ENCODE measurements around the gene CELA3B.
"Not testable (repeated sequence)": the region's sequence is repeated elsewhere in the genome, so short reads cannot be mapped to it uniquely, and the experiment has no call there.

Gene CELA3B

DNA sequence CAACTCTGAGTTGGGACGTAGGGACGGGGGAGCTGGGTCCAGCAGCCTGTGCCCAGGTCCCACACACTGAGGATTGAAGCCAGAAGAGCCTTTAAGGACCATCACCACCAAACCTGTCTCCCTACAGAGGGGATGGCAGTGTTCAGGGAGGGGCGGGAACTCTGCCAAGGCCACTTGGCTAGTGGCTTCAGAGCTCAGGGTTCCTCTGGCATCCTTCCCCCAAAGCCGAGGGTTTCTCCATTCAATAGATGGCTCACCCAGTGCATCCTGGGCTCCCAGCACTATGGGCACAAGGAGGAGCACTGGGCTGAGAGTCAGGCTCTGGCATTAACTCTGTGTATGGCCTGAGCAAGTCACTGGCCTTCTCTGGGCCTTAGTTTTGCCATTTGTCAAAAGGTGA, 4.4 kb downstream of the CELA3B start:
- DNase-seq: not testable (repeated sequence)

DNA sequence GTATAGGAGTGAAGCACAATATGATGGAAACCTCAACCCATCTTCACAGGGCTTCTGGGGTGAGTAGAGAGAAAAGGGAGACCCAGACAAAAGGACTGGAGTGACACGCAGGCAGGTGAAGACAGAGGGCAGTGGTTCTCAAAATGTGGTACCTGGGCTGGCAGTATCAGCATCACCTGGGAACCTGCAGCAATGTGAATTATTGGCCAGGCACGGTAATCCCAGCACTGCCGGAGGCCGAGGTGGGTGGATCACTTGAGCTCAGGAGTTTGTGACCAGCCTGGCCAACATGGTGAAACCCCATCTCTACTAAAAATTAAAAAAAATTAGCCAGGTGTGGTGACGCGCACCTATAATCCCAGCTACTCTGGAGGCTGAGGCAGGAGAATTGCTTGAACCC, 5.3 kb downstream of the CELA3B start:
- DNase-seq: not testable (repeated sequence)

DNA sequence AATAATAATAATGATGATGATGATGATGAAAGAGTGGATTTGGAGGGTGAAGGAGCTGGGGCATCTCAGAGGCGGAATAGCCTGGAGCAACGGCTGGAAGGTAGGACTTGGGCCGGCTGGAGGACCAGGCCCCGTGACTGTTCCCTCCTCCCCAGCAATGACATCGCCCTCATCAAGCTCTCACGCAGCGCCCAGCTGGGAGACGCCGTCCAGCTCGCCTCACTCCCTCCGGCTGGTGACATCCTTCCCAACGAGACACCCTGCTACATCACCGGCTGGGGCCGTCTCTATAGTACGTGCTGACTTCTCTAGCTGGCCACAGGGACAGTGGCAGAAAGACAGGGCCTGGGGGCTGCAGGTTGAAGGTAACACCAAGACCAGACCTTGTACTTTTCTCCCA, 6.7 kb downstream of the CELA3B start:
- not testable (repeated sequence) for DNase-seq

DNA sequence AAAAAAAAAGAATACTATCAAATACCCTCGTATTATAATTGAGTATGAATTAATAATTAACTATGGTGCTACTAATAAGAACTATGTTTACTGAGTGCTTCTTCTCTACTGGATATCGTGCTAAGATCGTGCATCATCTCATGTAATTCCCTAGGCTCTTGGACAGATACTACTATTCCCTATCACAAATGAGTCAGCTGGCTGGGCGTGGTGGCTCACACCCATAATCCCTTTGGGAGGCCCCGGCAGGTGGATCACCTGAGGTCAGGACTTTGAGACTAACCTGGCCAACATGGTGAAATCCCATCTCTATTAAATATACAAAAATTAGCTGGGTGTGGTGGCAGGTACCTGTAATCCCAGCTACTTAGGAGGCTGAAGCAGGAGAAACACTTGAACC, 9.1 kb downstream of the CELA3B start:
- DNase-seq: not testable (repeated sequence)

DNA sequence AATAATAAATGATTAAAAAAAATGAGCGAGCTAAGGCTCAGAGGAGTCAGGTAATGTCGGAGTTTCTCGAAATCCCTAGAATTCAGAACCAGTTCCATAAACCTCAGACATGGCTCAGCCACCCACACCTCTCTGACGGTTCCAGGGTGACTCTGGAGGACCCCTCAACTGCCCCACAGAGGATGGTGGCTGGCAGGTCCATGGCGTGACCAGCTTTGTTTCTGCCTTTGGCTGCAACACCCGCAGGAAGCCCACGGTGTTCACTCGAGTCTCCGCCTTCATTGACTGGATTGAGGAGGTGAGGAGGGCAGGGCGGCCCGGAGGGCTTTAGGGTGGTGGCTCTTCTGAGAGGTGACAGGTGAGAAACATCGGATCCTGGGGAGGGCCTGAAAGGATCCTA, 9.6 kb downstream of the CELA3B start:
- not testable (repeated sequence) for DNase-seq

DNA sequence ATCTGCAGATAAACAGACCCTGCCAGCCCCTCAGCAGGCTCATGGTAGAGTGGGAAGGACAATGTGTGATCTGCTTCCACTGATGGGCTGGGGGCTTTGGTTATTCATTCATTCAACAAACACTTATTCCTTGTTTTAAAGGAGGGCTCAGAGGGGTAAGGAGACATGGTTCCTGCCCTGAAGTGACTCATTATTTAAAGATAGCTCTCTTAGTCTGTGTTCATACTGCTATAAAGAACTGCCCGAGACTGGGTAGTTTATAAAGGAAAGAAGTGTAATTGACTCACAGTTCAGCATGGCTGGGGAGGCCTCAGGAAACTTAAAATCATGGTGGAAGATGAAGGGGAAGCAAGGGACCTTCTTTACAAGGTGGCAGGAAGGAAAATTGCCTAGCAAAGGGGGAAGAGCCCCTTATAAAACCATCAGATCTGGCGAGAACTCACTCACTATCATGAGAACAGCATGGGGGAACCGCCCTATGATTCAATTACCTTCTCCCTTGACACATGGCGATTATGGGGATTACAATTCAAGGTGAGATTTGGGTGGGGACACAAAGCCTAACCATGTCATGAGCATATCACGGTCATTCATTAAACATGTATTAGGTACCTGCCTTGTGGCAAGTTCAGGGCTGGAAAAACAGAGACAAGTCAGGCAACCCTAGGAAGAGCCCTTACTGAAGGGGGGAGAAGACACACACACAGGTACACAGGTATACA, 13.0 kb downstream of the CELA3B start:
- not testable (repeated sequence) for DNase-seq

DNA sequence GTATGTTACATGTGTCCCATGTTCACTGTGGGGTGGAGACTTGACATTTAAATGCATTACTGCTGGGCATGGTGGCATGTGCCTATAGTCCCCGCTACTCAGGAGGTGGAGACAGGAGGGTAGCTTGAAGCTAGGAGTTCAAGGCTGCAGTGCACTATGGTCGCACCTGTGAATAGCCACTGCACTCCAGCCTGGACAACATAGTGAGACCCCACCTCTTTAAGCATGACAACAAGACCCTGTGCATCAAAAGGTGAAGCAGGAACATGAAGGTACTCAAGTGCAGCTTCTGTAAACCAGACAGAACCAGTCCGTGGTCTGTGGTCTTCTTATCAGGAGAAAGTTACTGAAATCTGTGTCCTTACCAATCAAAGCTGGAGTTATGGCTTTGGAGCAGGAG, 15.4 kb downstream of the CELA3B start:
- DNase-seq: not testable (repeated sequence)

DNA sequence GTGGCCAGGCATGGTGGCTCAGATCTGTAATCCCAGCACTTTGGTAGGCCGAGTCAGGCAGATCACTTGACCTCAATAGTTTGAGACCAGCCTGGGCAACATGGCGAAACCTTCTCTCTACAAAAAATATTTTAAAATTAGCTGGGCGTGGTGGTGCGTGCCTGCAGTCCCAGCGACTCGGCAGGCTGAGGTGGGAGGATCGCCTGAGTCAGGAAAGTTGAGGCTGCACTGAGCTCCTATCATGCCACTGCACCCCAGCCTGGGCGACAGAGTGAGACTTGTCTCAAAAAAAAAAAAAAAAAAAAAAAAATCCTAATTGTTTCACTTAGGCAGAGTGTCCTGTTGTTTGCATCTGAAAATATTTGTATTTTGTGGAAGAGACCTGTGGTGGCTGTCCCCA, 17.9 kb downstream of the CELA3B start:
- not testable (repeated sequence) for DNase-seq

DNA sequence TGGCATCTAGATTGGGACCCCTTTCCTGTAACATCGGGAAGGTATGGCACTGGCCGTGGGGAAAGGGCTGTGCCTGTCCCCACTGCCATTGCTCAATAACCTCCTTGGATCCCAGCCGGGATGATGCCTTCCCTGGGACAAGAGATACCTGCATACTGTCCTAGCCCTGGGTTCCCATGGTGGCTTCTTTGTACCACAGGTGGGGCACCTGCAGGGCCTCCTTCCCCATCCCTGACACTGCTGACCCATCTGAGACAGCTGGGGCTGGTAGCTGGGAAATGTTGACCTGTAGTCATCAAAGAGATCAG, 19.8 kb downstream of the CELA3B start:
- not testable (repeated sequence) for DNase-seq

DNA sequence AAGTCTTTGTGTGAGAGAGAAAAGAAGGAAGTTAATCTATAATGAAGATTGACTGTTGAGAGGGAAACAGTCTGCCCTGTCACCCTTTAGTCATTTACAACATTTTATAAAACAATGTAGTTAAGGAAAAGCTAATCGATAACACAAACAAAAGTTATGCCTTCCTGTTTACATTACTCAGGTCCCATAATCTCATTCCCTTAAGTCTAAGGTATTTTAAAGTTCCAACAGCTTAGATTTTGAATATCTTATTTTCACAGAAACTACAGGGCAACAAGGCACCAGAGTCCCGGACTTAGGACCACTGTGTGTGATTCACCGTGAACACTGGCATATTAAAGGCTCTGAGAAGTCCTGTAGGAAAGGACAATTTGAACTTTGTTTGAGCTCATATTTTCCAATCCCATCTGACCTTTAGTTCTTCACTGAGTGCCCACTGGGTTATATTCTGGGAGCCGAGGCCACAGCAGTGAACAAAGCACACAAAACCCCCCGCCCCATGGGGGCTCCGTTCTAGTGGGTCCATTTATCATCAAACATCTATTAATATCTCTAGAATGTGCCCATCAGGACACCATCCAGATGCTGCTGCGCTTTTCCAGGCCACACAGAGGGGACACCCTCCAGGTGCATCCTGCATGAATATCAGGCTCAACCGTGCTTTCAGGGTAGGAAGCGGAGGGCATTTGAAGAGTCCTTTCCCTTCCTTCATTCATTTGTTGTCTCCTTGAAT, 21.2 kb downstream of the CELA3B start:
- DNase-seq: not testable (repeated sequence)

DNA sequence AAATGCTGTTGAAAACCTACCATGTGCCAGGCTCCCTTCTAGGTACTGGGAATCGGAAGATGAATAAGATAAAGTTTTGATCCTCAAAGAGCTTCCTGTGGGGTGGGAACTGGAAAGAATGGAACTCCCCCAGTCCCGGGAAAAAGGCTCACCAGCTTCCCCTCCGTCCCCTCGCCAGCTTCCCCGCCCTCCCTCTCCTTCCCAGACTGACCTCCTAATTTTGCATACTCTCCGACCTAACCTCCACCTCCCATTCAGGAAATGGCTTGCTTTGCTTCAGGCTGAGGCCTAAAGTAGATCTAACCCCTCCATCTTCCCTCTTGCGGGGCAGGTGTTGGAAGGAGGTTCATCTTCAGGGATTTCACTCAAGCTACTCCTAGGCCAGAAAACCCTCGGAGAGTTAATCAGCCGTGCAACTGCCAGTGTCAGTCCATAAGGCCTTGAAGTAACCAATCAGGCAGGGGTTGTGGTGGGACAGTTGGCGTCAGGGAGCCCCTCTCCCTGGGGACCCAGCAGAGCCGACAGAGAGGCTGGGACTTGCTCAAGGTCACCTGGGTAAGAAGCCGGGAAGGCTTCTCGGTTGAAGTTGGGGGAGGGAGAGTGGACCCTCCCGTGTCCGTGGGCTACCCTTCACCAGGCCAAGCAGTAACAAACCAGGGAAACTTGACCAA, 21.9 kb downstream of the CELA3B start:
- not testable (repeated sequence) for DNase-seq

DNA sequence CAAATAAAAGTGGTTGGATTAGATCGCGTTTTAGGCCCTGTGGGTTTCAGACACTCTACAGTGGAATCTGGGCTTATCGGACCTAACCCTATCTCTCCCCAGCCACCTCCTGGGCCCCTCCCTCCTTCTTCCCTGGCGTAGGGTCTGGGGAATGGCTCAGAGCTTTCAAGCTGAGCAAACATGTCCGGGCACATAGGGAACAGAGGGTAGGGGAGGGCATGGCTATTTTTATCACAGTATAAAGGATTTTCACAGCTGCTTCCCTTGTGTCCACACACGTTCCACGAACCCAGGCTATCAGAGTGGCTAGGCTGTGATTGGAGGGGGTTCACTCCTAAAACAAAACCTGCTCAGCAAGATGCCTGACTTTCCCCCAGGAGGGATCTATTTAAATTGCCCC, 22.8 kb downstream of the CELA3B start:
- DNase-seq: not testable (repeated sequence)

DNA sequence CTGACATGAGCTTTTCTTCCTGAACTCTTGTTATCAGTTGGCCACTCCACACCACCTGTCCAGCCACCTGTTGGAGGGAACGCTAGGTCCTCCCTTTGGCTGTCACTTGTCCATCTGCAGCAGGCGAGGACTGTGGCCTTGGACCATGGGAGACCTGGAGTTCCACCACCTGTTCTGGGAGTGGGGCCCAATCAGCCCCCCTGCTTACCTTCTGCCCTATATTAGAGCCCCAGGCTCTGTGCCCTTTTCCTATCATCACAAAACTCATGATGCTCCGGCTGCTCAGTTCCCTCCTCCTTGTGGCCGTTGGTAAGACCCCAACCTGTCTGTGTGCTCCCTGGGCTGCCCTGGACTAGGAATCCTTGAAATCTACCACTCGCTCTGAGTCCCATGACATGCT, 24.6 kb downstream of the CELA3B start, which contains the start of gene CELA3A:
CELA3A (plus strand) TSS at position 249 of the 400 bp plus-strand sequence; CDS start at position 267, 18 bp downstream.
- no peak for DNase-seq

DNA sequence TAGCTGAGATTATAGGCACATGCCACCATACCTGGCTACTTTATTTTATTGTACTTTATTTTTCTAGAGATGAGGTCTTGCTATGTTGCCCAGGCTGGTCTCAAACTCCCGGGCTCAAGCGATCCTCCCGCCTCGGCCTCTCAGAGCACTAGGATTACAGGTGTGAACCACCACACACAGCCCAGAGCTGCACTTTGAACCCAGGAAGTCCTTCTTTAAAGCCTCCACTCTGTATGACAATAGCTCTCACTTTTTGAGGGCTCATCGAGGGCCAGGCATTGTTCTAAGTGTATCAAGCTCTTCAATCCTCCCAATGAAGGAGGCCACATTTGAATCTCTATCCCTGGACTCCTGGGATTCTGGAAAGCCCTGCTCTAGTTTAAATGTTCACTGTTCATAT, 25.6 kb downstream of the CELA3B start:
- DNase-seq: not testable (repeated sequence)

DNA sequence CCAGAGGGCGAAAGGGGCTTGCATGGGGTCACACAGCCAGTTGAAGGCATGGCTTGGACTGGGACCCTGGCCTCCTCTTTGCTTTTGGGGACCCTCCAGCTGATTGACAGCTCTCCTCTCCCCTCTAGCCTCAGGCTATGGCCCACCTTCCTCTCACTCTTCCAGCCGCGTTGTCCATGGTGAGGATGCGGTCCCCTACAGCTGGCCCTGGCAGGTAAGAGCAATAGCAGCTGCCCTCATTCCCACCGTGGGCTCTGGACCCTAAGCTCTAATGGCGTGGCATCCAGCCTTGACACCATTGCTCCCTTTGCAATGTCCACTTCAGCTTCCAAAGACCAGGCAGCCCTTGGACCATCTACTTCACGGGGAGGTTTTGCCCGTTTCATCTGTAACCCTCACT, 26.1 kb downstream of the CELA3B start:
- not testable (repeated sequence) for DNase-seq

DNA sequence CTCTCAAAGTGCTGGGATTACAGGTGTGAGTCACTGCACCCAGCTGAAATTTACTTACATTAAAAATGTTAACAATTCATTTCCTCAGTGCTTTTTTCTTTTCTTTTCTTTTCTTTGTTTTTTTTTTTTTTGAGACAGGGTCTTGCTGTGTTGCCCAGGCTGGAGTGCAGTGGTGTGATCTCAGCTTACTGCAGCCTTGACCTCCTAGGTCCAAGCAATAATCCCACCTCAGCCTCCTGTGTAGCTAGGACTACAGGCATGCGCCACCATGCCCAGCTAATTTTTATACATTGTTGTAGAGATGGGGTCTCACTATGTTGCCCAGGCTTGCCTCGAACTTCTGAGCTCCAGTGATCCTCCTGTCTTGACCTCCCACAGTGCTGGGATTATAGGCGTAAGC, 27.1 kb downstream of the CELA3B start:
- DNase-seq: not testable (repeated sequence)

DNA sequence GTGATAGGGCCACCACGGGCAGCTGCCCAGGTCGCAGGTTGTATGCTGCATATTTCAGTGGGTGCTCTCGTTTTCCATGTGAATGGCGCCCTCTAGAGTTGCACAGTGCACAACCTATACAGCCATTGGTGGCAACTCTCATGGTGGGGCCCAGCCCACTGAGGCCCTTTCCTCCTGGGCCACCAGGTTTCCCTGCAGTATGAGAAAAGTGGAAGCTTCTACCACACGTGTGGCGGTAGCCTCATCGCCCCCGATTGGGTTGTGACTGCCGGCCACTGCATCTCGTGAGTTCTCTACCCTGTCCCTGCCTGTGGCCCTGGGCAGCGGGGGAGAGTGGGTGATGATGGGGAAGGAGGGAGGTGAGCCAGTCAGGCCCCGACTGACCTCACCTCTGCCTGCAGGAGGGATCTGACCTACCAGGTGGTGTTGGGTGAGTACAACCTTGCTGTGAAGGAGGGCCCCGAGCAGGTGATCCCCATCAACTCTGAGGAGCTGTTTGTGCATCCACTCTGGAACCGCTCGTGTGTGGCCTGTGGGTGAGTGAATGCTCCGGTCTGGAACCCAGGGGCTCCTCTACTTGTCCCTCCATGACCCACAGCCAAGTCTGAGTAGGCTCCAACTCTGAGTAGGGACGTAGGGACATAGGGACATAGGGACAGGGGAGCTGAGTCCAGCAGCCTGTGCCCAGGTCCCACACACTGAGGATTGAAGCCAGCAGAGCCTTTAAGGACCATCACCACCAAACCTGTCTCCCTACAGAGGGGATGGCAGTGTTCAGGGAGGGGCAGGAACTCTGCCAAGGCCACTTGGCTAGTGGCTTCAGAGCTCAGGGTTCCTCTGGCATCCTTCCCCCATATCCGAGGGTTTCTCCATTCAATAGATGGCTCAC, 28.7 kb downstream of the CELA3B start:
- DNase-seq: not testable (repeated sequence)

DNA sequence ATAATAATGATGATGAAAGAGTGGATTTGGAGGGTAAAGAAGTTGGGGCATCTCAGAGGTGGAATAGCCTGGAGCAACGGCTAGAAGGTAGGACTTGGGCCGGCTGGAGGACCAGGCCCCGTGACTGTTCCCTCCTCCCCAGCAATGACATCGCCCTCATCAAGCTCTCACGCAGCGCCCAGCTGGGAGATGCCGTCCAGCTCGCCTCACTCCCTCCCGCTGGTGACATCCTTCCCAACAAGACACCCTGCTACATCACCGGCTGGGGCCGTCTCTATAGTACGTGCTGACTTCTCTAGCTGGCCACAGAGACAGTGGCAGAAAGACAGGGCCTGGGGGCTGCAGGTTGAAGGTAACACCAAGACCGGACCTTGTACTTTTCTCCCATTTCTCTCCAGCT, 29.9 kb downstream of the CELA3B start:
- not testable (repeated sequence) for DNase-seq

DNA sequence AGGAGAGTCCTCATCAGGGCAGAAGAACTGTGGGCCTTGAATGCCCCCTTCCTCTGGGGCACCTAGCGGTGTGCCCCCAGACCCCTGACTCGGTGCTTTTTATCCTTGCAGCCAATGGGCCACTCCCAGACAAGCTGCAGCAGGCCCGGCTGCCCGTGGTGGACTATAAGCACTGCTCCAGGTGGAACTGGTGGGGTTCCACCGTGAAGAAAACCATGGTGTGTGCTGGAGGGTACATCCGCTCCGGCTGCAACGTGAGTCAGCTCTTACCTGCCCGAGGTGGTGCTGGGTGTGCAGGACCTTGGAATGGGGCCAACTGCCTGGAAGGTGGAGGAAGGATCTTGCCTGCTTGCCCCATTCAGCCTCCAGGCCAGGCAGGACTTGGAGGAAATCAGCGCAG, 30.4 kb downstream of the CELA3B start:
- DNase-seq: not testable (repeated sequence)

DNA sequence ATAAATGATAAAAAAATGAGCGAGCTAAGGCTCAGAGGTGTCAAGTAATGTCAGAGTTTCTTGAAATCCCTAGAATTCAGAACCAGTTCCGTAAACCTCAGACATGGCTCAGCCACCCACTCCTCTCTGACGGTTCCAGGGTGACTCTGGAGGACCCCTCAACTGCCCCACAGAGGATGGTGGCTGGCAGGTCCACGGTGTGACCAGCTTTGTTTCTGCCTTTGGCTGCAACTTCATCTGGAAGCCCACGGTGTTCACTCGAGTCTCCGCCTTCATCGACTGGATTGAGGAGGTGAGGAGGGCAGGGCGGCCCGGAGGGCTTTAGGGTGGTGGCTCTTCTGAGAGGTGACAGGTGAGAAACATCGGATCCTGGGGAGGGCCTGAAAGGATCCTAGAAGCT, 32.7 kb downstream of the CELA3B start:
- DNase-seq: not testable (repeated sequence)

DNA sequence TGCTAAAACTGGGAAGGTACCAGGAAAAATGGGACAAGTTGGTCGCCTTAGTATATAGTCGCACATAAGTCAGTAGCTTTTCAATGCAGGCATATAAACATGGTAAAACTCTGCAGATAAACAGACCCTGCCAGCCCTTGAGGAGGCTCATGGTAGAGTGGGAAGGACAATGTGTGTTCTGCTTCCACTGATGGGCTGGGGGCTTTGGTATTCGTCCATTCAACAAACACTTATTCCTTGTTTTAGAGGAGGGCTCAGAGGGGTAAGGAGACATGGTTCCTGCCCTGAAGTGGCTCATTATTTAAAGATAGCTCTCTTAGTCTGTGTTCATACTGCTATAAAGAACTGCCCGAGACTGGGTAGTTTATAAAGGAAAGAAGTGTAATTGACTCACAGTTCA, 35.9 kb downstream of the CELA3B start:
- not testable (repeated sequence) for DNase-seq

DNA sequence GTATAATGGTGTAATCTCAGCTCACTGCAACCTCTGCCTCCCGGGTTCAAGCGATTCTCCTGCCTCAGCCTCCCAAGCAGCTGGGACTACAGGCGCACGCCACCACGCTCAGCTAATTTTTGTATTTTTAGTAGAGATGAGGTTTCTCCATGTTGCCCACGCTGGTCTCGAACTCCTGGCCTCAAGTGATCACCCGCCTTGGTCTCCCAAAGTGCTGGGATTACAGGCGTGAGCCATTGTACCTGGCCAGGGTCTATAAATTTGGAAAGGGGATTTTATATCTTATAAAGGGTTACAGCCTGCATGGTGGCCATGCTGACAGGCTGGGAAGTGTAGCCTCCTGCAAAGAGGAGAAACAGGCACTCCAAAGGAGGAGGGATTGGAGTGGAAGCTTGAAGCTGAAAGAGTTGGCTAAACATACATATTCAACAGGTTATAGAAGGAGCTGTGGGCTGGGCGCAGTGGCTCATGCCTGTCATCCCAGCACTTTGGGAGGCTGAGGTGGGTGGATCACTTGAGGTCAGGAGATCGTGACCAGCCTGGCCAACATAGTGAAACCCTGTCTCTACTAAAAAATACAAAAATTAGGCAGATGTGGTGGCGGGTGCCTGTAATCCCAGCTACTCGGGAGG, 37.9 kb downstream of the CELA3B start:
- not testable (repeated sequence) for DNase-seq

All from NCI-H1694 treated with DMSO at 0.1 percent for 48 hours (cell line).